HCT116 (cell line): ENCODE measurements around the gene DENND1A. TPM values are rescaled to one million over a fixed set of nuclear protein-coding genes. Genes with fewer than 3 reads are reported as not detected.
"Not testable (repeated sequence)": the region's sequence is repeated elsewhere in the genome, so short reads cannot be mapped to it uniquely, and the experiment has no call there.

ENCODE experiments used
- ATAC-seq: fragments of 200-7000 bp; cut with Tn5 transposase; 2 replicates; pipeline ENCODE4 v1.9.1; 2020; ENCODE audit warnings: mild to moderate bottlenecking, moderate library complexity
- BruUV-seq: library from RNA; stranded (reverse); fragments of 400-500 nt; replicated peaks from 2 replicates; lab custom pipeline; 2021; lab: Mats Ljungman, UMichigan
- CTCF ChIA-PET: fragments of 300-600 bp; sonication (Branson Sonifier 250); formaldehyde crosslinking; loops from one replicate; lab custom pipeline; 2021; ENCODE audit warnings: antibody characterized with exemption; lab: Charles Lee
- POLR2A ChIA-PET: fragments of 300-600, 350-600 bp; sonication (Branson Sonifier 250); formaldehyde crosslinking; loops from one replicate; lab custom pipeline; 2021; ENCODE audit warnings: antibody characterized with exemption; lab: Charles Lee
- RAD21 ChIA-PET, 2 experiments: fragments of 300-600 bp; sonication (Branson Sonifier 250); formaldehyde crosslinking; loops; one replicate each; lab custom pipeline; 2023; ENCODE audit warnings: low total read pairs in 2 of 2; ENCODE audit not compliant: uncharacterized antibody in 2 of 2, unreplicated experiment in 2 of 2, low non-redundant PET in 1 of 2; lab: Charles Lee
- DNase-seq: peaks from one replicate; pipeline ENCODE4 v3.0.0-alpha.2; 2010; ENCODE audit warnings: low read depth, low spot score
- H2AFZ ChIP-seq: fragments of 200-600 bp; shearing (Covaris generic), sonication (generic); 2 replicates; pipeline ENCODE4 v1.6.1; 2017; ENCODE audit warnings: low read depth, mixed run types, mixed read lengths, antibody characterized with exemption, low read length; ENCODE audit not compliant: poor library complexity, severe bottlenecking
- H3K27ac ChIP-seq: 2 replicates; pipeline ENCODE4 v1.5.1; 2012; ENCODE audit warnings: low read depth, low read length
- H3K27me3 ChIP-seq: fragments of 200-600 bp; sonication (generic); 2 replicates; pipeline ENCODE4 v1.6.1; 2016; ENCODE audit warnings: mixed run types, low read length, mixed read lengths; ENCODE audit not compliant: insufficient read depth
- H3K36me3 ChIP-seq, 2 experiments: fragments of 200-500 bp in 1 of 2; fragments of 200-600 bp in 1 of 2; sonication (Bioruptor generic) in 1 of 2; sonication (generic) in 1 of 2; 2 replicates each; pipeline versions ENCODE4 v1.5.1 to v1.6.1; 2014 to 2016; ENCODE audit warnings: low read length in 2 of 2, inconsistent platforms in 1 of 2, mixed read lengths in 1 of 2, mixed run types in 1 of 2; ENCODE audit not compliant: insufficient read depth in 2 of 2, control insufficient read depth in 1 of 2
- H3K4me1 ChIP-seq, 2 experiments: fragments of 200-600 bp in 1 of 2; sonication (generic) in 1 of 2; 2 replicates each; pipeline versions ENCODE4 v1.5.1 to v1.6.1; 2012 to 2017; ENCODE audit warnings: low read length in 2 of 2, inconsistent platforms in 1 of 2, mild to moderate bottlenecking in 1 of 2, mixed read lengths in 1 of 2, mixed run types in 1 of 2, moderate library complexity in 1 of 2; ENCODE audit not compliant: insufficient read depth in 2 of 2, control insufficient read depth in 1 of 2
- H3K4me2 ChIP-seq: fragments of 200-600 bp; sonication (generic); 2 replicates; pipeline ENCODE4 v1.6.1; 2017; ENCODE audit warnings: mixed run types, low read length, mixed read lengths
- H3K4me3 ChIP-seq, 2 experiments: fragments of 200-600 bp in 1 of 2; sonication (generic) in 1 of 2; replicated peaks in 1 of 2; 2 replicates each; pipeline ENCODE4 v1.5.1; 2011 to 2016; ENCODE audit warnings: low read length in 2 of 2, control low read depth in 1 of 2, low read depth in 1 of 2, mild to moderate bottlenecking in 1 of 2, mixed read lengths in 1 of 2, mixed run types in 1 of 2
- H3K79me2 ChIP-seq: fragments of 200-600 bp; sonication (generic); 2 replicates; pipeline ENCODE4 v1.6.1; 2017; ENCODE audit warnings: mild to moderate bottlenecking, mixed run types, low read length, moderate library complexity, mixed read lengths; ENCODE audit not compliant: insufficient read depth
- H3K9ac ChIP-seq: fragments of 200-600 bp; sonication (generic); 2 replicates; pipeline ENCODE4 v1.6.1; 2016; ENCODE audit warnings: low read length, mixed read lengths
- H3K9me2 ChIP-seq: fragments of 200-600 bp; sonication (generic), shearing (Covaris generic); 2 replicates; pipeline ENCODE4 v1.6.1; 2017; ENCODE audit warnings: mixed run types, mild to moderate bottlenecking, moderate library complexity; ENCODE audit not compliant: insufficient read depth
- H3K9me3 ChIP-seq, 2 experiments: fragments of 200-500 bp in 1 of 2; fragments of 200-600 bp in 1 of 2; sonication (Bioruptor generic) in 1 of 2; sonication (generic) in 1 of 2; 2 replicates each; pipeline ENCODE4 v1.6.1; 2014 to 2017; ENCODE audit warnings: low read length in 2 of 2, mixed read lengths in 2 of 2, inconsistent platforms in 1 of 2, low read depth in 1 of 2, mild to moderate bottlenecking in 1 of 2, mixed run types in 1 of 2, moderate library complexity in 1 of 2; ENCODE audit not compliant: control insufficient read depth in 1 of 2, insufficient read depth in 1 of 2
- H4K20me1 ChIP-seq: fragments of 200-600 bp; sonication (generic), shearing (Covaris generic); 2 replicates; pipeline ENCODE4 v1.6.1; 2017; ENCODE audit warnings: mixed run types, mild to moderate bottlenecking, moderate library complexity; ENCODE audit not compliant: insufficient read depth
- EGR1 ChIP-seq: IDR thresholded peaks from 2 replicates; pipeline ENCODE4 v1.6.1; 2012; ENCODE audit warnings: low read depth
- intact Hi-C: fragments of 100-400 bp; cut with micrococcal nuclease; formaldehyde crosslinking; loops from 2 replicates; pipeline ENCODE4 v1.10.0; 2022
- total RNA-seq: library from RNA; stranded (reverse); gene quantifications from one replicate; pipeline ENCODE4 v1.2.1, GENCODE V29; 2021; ENCODE audit not compliant: unreplicated experiment
- TF ChIP-seq, protein P1 (sequence below): IDR thresholded peaks from 2 replicates; pipeline ENCODE4 v1.6.1; 2012; ENCODE audit warnings: low read depth

Gene DENND1A
- total RNA-seq, 1 experiment from 2014 or later, result 33.0 TPM

GRCh38 chr9:123893115-123893514, 36.8 kb downstream of the DENND1A start:
- no peak overlapping the region for H3K9ac ChIP-seq
- no peak overlapping the region for H3K27ac ChIP-seq
- H4K20me1 ChIP-seq, result no peaks in the 10 kb centered on the region
- no peaks in the 10 kb centered on the region for H3K9me2 ChIP-seq
- H3K4me3 ChIP-seq, result no peak overlapping the region
- ChIA-PET CTCF (no interaction called here), RAD21 (no interaction called here), POLR2A (no interaction called here)
- no TSS peak for BruUV-seq
- no peak overlapping the region for H2AFZ ChIP-seq
- no peak overlapping the region for H3K4me2 ChIP-seq
- H3K79me2 ChIP-seq, result peaks cover 13% of the 10 kb centered on the region; the same call in 1 of the 2 replicates
- no peak for TF ChIP-seq EGR1
- intact Hi-C loops, result no loop called here
- no peaks in the 10 kb centered on the region for H3K4me1 ChIP-seq
- no peaks in the 10 kb centered on the region for H3K36me3 ChIP-seq
- no peak for ATAC-seq
- DNase-seq, result no peak
- no peaks in the 10 kb centered on the region for H3K27me3 ChIP-seq
- H3K9me3 ChIP-seq, result no peaks in the 10 kb centered on the region

GRCh38 chr9:123887837-123888236, 42.1 kb downstream of the DENND1A start:
- ATAC-seq (no peak), DNase-seq (no peak)
- Histone ChIP-seq H3K4me3 (no peak overlapping the region), H3K27me3 (no peaks in the 10 kb centered on the region), H3K27ac (no peak overlapping the region), H3K9me3 (no peaks in the 10 kb centered on the region), H4K20me1 (no peaks in the 10 kb centered on the region), H3K9me2 (no peaks in the 10 kb centered on the region), H3K36me3 (no peaks in the 10 kb centered on the region), H3K4me1 (no peaks in the 10 kb centered on the region), H3K4me2 (no peak overlapping the region), H3K79me2 (peaks cover 22% of the 10 kb centered on the region), H2AFZ (no peak overlapping the region), H3K9ac (no peak overlapping the region)
- ChIA-PET POLR2A (no interaction called here), RAD21 (no interaction called here), CTCF (no interaction called here)
- no TSS peak for BruUV-seq
- TF ChIP-seq, protein P1, sequence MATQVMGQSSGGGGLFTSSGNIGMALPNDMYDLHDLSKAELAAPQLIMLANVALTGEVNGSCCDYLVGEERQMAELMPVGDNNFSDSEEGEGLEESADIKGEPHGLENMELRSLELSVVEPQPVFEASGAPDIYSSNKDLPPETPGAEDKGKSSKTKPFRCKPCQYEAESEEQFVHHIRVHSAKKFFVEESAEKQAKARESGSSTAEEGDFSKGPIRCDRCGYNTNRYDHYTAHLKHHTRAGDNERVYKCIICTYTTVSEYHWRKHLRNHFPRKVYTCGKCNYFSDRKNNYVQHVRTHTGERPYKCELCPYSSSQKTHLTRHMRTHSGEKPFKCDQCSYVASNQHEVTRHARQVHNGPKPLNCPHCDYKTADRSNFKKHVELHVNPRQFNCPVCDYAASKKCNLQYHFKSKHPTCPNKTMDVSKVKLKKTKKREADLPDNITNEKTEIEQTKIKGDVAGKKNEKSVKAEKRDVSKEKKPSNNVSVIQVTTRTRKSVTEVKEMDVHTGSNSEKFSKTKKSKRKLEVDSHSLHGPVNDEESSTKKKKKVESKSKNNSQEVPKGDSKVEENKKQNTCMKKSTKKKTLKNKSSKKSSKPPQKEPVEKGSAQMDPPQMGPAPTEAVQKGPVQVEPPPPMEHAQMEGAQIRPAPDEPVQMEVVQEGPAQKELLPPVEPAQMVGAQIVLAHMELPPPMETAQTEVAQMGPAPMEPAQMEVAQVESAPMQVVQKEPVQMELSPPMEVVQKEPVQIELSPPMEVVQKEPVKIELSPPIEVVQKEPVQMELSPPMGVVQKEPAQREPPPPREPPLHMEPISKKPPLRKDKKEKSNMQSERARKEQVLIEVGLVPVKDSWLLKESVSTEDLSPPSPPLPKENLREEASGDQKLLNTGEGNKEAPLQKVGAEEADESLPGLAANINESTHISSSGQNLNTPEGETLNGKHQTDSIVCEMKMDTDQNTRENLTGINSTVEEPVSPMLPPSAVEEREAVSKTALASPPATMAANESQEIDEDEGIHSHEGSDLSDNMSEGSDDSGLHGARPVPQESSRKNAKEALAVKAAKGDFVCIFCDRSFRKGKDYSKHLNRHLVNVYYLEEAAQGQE, result no peak
- intact Hi-C loops, result no loop called here

- BruUV-seq, H3K4me3 ChIP-seq, H3K4me1 ChIP-seq, H3K27ac ChIP-seq, H3K9ac ChIP-seq, CTCF ChIA-PET, ATAC-seq, H3K36me3 ChIP-seq, POLR2A ChIA-PET, H3K9me2 ChIP-seq, H3K27me3 ChIP-seq, H4K20me1 ChIP-seq, intact Hi-C loops, H3K4me2 ChIP-seq, DNase-seq, H3K9me3 ChIP-seq, H2AFZ ChIP-seq: not testable (repeated sequence)
- H3K79me2 ChIP-seq, result peaks cover 22% of the 10 kb centered on the region
- RAD21 ChIA-PET, result interaction anchor here in 1 of 2 experiments (0.6 kb wide), 1 partner anchor 38 kb away, joined by 3 read pairs; no protein-coding TSS in a partner anchor
These were observed 44.1 kb downstream of the DENND1A start for GRCh38 chr9:123885834-123886233.
